MM.1S (cell line): ENCODE results near the gene BORCS8.

ENCODE experiments used
- EZH2 ChIP-seq: fragments of 300-600 bp; sonication (generic); optimal IDR thresholded peaks from 2 replicates; pipeline ENCODE3; 2017; ENCODE audit warnings: low read depth, mild to moderate bottlenecking, antibody characterized with exemption, low read length, mixed read lengths
- EZH2phosphoT487 ChIP-seq: fragments of 300-600 bp; sonication (generic); IDR thresholded peaks from 2 replicates; pipeline ENCODE4 v1.6.1; 2018; ENCODE audit warnings: antibody characterized with exemption, low read length
- TF ChIP-seq, protein P1 (sequence below): fragments of 300-600 bp; sonication (generic); IDR thresholded peaks from 2 replicates; pipeline ENCODE4 v1.5.1; 2016; ENCODE audit warnings: antibody characterized with exemption, low read length, mixed read lengths

DNA sequence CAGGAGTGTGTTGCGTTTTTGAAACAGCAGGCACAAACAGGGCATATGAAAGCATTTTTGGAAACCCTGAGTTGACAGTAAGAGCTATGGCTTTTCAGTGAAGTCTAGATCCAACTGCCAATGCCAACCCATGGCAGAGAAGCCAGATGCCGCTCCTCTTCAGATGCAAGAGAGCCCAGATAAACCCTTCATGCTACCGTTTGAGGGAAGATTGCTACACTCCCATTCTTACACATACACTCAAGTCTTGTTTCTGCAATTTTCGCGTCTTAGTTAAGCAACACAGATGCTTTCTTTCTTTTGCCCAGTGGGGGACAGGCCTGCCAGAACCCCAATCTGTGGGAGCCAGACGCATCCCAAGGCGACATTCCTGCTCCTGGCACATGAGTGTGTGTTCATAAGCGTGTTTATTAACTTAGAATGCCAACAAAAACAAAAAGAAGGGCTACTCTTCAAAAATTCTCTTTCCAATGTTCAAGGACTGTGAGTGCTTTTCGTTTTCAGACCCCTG, 10.4 kb downstream of the BORCS8 start:
- TF ChIP-seq, protein P1, sequence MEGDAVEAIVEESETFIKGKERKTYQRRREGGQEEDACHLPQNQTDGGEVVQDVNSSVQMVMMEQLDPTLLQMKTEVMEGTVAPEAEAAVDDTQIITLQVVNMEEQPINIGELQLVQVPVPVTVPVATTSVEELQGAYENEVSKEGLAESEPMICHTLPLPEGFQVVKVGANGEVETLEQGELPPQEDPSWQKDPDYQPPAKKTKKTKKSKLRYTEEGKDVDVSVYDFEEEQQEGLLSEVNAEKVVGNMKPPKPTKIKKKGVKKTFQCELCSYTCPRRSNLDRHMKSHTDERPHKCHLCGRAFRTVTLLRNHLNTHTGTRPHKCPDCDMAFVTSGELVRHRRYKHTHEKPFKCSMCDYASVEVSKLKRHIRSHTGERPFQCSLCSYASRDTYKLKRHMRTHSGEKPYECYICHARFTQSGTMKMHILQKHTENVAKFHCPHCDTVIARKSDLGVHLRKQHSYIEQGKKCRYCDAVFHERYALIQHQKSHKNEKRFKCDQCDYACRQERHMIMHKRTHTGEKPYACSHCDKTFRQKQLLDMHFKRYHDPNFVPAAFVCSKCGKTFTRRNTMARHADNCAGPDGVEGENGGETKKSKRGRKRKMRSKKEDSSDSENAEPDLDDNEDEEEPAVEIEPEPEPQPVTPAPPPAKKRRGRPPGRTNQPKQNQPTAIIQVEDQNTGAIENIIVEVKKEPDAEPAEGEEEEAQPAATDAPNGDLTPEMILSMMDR: no peak
- TF ChIP-seq EZH2phosphoT487: no peak
- TF ChIP-seq EZH2: no peak
